ENCODE results near the gene TASP1. TPM values are rescaled to one million over a fixed set of nuclear protein-coding genes. Genes with fewer than 3 reads are reported as not detected.
A peak's percentile ranks its signal among the peaks of the same experiment; 100 is the strongest.

Gene TASP1
- total and polyA plus RNA-seq, 7 donors = 4.8 to 13.0 (median 8.3) TPM

GRCh38 chr20:13356591-13356990 is 282.1 kb downstream of the TASP1 start:
- H3K4me3 ChIP-seq = no peak overlapping the region
- H3K27ac ChIP-seq = peak overlapping the region in 2 of 4 donors; percentile 33 to 74
- H3K9me3 ChIP-seq = no peaks in the 10 kb centered on the region
- peaks cover 0 to 23% (median 12%) of the 10 kb centered on the region in 4 donors for H3K4me1 ChIP-seq
- no peaks in the 10 kb centered on the region for H3K36me3 ChIP-seq
- TF ChIP-seq, protein P1, sequence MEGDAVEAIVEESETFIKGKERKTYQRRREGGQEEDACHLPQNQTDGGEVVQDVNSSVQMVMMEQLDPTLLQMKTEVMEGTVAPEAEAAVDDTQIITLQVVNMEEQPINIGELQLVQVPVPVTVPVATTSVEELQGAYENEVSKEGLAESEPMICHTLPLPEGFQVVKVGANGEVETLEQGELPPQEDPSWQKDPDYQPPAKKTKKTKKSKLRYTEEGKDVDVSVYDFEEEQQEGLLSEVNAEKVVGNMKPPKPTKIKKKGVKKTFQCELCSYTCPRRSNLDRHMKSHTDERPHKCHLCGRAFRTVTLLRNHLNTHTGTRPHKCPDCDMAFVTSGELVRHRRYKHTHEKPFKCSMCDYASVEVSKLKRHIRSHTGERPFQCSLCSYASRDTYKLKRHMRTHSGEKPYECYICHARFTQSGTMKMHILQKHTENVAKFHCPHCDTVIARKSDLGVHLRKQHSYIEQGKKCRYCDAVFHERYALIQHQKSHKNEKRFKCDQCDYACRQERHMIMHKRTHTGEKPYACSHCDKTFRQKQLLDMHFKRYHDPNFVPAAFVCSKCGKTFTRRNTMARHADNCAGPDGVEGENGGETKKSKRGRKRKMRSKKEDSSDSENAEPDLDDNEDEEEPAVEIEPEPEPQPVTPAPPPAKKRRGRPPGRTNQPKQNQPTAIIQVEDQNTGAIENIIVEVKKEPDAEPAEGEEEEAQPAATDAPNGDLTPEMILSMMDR (IDR thresholded peaks at IDR 0.05) = no peak
- TF ChIP-seq POLR2AphosphoS5 (IDR thresholded peaks at IDR 0.05) (no peak), EP300 (IDR thresholded peaks at IDR 0.05) (no peak), POLR2A (IDR thresholded peaks at IDR 0.05) (no peak)
- intact Hi-C loops (cut with DNase I) = loop anchor here (5.0 kb wide), 2 partner anchors 34 to 41 kb away; no protein-coding TSS in a partner anchor
- no peaks in the 10 kb centered on the region for H3K27me3 ChIP-seq
- no peak for DNase-seq

DNA sequence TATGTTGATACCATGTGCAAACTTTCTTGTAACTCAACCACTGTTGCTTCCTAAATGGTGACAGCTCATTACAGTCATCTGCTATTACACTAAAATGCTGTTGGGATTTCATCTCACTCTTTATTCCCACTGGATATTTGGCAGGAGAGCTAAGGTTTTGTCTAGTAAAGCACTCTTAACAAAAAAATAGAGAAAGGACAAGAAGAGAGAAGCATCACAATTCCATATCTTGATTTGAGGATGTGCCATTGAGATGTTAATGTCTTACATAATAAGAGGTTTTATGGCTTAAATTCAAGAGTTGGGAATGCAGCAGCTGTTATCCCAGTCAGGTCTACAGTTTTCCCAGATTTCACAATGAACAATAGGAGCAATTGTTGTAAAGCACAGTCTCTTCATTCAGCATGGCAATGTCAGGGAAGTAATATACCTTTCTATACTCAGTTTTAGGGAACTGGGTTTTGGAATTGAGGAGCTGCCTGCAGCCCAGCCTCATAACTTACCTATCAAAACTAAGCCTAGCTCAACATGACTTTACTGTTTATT is 282.7 kb downstream of the TASP1 start:
- no peak for TF ChIP-seq EP300 (IDR thresholded peaks at IDR 0.05)
- TF ChIP-seq, protein P1 (IDR thresholded peaks at IDR 0.05) = no peak
- TF ChIP-seq POLR2A (IDR thresholded peaks at IDR 0.05) = no peak
- no peak for TF ChIP-seq POLR2AphosphoS5 (IDR thresholded peaks at IDR 0.05)
- intact Hi-C loops (cut with DNase I) = loop anchor here (5.0 kb wide), 2 partner anchors 34 to 41 kb away; no protein-coding TSS in a partner anchor

GRCh38 chr20:13355411-13355810 is 283.3 kb downstream of the TASP1 start:
- no peaks in the 10 kb centered on the region for H3K27me3 ChIP-seq
- peak overlapping the region; percentile 20 to 74 (median 49) for H3K27ac ChIP-seq
- 71 to 85% methylated on average over 3 of the region's 3 CpGs for WGBS, 2 donors
- no peak for TF ChIP-seq POLR2A (IDR thresholded peaks at IDR 0.05)
- TF ChIP-seq, protein P1 (IDR thresholded peaks at IDR 0.05) = no peak
- TF ChIP-seq POLR2AphosphoS5 (IDR thresholded peaks at IDR 0.05) = peak; percentile 88 to 92 (median 90)
- peak; percentile 57 to 90 (median 88) for TF ChIP-seq EP300 (IDR thresholded peaks at IDR 0.05)
- intact Hi-C loops (cut with DNase I) = loop anchor here (5.0 kb wide), 2 partner anchors 33 to 42 kb away; no protein-coding TSS in a partner anchor
- no peak overlapping the region for H3K4me3 ChIP-seq
- H3K36me3 ChIP-seq = no peaks in the 10 kb centered on the region
- no peaks in the 10 kb centered on the region for H3K9me3 ChIP-seq
- DNase-seq = peak; percentile 84
- peaks cover 0 to 23% (median 12%) of the 10 kb centered on the region in 4 donors for H3K4me1 ChIP-seq

More for the DNA sequence above, 282.7 kb downstream of the TASP1 start:
- no peak overlapping the region for H3K4me3 ChIP-seq
- no peaks in the 10 kb centered on the region for H3K9me3 ChIP-seq
- peaks cover 0 to 23% (median 12%) of the 10 kb centered on the region in 4 donors for H3K4me1 ChIP-seq
- no peaks in the 10 kb centered on the region for H3K36me3 ChIP-seq
- H3K27me3 ChIP-seq = no peaks in the 10 kb centered on the region
- no peak for DNase-seq
- peak overlapping the region; percentile 20 to 74 (median 49) for H3K27ac ChIP-seq

DNA sequence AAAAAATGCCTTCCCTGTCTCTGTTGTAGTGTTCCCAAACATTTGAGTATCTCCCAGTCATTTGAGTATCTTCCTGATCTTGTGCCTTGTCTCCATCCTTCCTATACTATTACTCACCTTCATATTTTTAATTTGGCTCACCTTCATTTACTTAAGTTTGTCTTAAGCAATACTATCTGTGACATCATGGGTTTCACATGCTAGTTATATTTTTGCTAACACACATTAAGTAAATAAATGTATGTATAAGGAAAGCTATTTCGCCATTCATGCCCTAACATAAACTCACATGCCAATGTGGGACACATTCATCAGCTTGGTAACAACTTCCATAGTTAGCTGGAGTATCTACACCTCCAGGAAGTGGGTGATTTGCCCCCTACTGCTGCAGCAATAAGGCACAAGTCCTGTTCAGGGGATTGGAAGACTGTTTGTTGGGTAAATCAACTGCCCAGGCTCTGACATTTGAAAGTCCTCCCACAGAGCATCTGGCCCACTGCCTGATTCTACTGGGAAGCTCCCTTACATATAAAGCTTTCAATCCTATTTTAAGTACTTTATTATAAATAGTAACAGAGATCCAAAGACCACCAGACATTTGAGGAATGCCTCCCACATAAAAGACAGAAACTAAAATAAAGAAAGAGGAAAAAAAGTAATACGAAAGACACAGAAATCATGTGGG is 285.3 kb downstream of the TASP1 start:
- intact Hi-C loops (cut with DNase I) = no loop called here
- TF ChIP-seq POLR2A (IDR thresholded peaks at IDR 0.05) (no peak), POLR2AphosphoS5 (IDR thresholded peaks at IDR 0.05) (no peak), EP300 (IDR thresholded peaks at IDR 0.05) (no peak)
- TF ChIP-seq, protein P1 (IDR thresholded peaks at IDR 0.05) = no peak

More for the DNA sequence above, 285.3 kb downstream of the TASP1 start:
- H3K4me3 ChIP-seq = no peak overlapping the region
- H3K27me3 ChIP-seq = no peaks in the 10 kb centered on the region
- H3K9me3 ChIP-seq = no peaks in the 10 kb centered on the region
- no peaks in the 10 kb centered on the region for H3K36me3 ChIP-seq
- peaks cover 0 to 32% (median 18%) of the 10 kb centered on the region in 4 donors for H3K4me1 ChIP-seq
- 91 to 94% methylated on average over 2 of the region's 2 CpGs for WGBS, 2 donors
- H3K27ac ChIP-seq = peak overlapping the region in 2 of 4 donors; percentile 14 to 74
- no peak for DNase-seq
